HPDE6-E6E7 (cell line): ENCODE results near the gene IRAK1BP1.
"Not testable (repeated sequence)": the region's sequence is repeated elsewhere in the genome, so short reads cannot be mapped to it uniquely, and the experiment has no call there.

ENCODE experiments used
- DNase-seq: peaks from one replicate; pipeline ENCODE4 v3.0.0; 2011; ENCODE audit warnings: missing footprints; ENCODE audit errors: extremely low spot score

The IRAK1BP1 gene

GRCh38 chr6:78867370-78868040 lies at the start of gene IRAK1BP1:
IRAK1BP1 (plus strand) TSS chr6:78867551; CDS start chr6:78867577, 26 bp downstream.
- peak; percentile 67 for DNase-seq

GRCh38 chr6:78824045-78824444 lies 43.3 kb upstream of the IRAK1BP1 start:
- DNase-seq, result no peak

- no peak for DNase-seq
These were observed 37.9 kb upstream of the IRAK1BP1 start for GRCh38 chr6:78829407-78829806.

GRCh38 chr6:78830805-78831204 lies 36.5 kb upstream of the IRAK1BP1 start:
- DNase-seq, result no peak

- no peak for DNase-seq
These were observed 35.9 kb upstream of the IRAK1BP1 start for GRCh38 chr6:78831492-78831891.

- no peak for DNase-seq
These were observed 35.1 kb upstream of the IRAK1BP1 start for GRCh38 chr6:78832091-78832808.

- DNase-seq, result peak; percentile 8
These were observed 31.5 kb upstream of the IRAK1BP1 start for GRCh38 chr6:78835817-78836216.

GRCh38 chr6:78836598-78836997 lies 30.8 kb upstream of the IRAK1BP1 start:
- no peak for DNase-seq

GRCh38 chr6:78841111-78841510 lies 26.2 kb upstream of the IRAK1BP1 start:
- DNase-seq, result no peak

GRCh38 chr6:78842953-78843352 lies 24.4 kb upstream of the IRAK1BP1 start:
- DNase-seq, result no peak

GRCh38 chr6:78844899-78845298 lies 22.5 kb upstream of the IRAK1BP1 start:
- DNase-seq, result no peak

GRCh38 chr6:78845567-78845966 lies 21.8 kb upstream of the IRAK1BP1 start:
- DNase-seq, result no peak

GRCh38 chr6:78850621-78851020 lies 16.7 kb upstream of the IRAK1BP1 start:
- DNase-seq, result no peak

GRCh38 chr6:78851156-78851555 lies 16.2 kb upstream of the IRAK1BP1 start:
- no peak for DNase-seq

- no peak for DNase-seq
These were observed 12.8 kb upstream of the IRAK1BP1 start for GRCh38 chr6:78854546-78854945.

- not testable (repeated sequence) for DNase-seq
These were observed 8.9 kb upstream of the IRAK1BP1 start for GRCh38 chr6:78858339-78858938.

- no peak for DNase-seq
These were observed 5.8 kb upstream of the IRAK1BP1 start for GRCh38 chr6:78861509-78861908.

- no peak for DNase-seq
These were observed 3.8 kb upstream of the IRAK1BP1 start for GRCh38 chr6:78863576-78863975.

GRCh38 chr6:78864957-78865356 lies 2.4 kb upstream of the IRAK1BP1 start:
- DNase-seq, result no peak

- DNase-seq, result no peak
These were observed 356 bp upstream of the IRAK1BP1 start for GRCh38 chr6:78867020-78867369.

- no peak for DNase-seq
These were observed 765 bp downstream of the IRAK1BP1 start for GRCh38 chr6:78868116-78868515.

GRCh38 chr6:78875505-78875904 lies 8.2 kb downstream of the IRAK1BP1 start:
- DNase-seq, result no peak

- DNase-seq, result peak; percentile 59
These were observed 16.3 kb downstream of the IRAK1BP1 start for GRCh38 chr6:78883651-78884050.
